ENCODE measurements around the gene ZNF593. TPM values are rescaled to one million over a fixed set of nuclear protein-coding genes. Genes with fewer than 3 reads are reported as not detected.

ZNF593 gene
- total and polyA plus RNA-seq, 8 donors = 10.6 to 138 (median 74.1) TPM; not detected in 1

GRCh38 chr1:26191739-26192138, 22.0 kb downstream of the ZNF593 start:
- DNase-seq = no peak
- Histone ChIP-seq H3K27me3 (no peaks in the 10 kb centered on the region), H3K4me1 (no peaks in the 10 kb centered on the region), H3K9me3 (no peaks in the 10 kb centered on the region), H3K36me3 (peaks cover 0 to 29% (median 25%) of the 10 kb centered on the region in 4 donors), H3K27ac (no peak overlapping the region), H3K4me3 (no peak overlapping the region)
- WGBS, 5 donors = 33 to 59% (median 53%) methylated on average over 3 of the region's 3 CpGs
- TF ChIP-seq CTCF (IDR thresholded peaks at IDR 0.05) = no peak
- no peak for TF ChIP-seq EP300 (IDR thresholded peaks at IDR 0.05)
- no peak for TF ChIP-seq POLR2A (IDR thresholded peaks at IDR 0.05)
- no peak for TF ChIP-seq POLR2AphosphoS5 (IDR thresholded peaks at IDR 0.05)
- intact Hi-C loops (cut with DNase I; ENCODE audit: low total_unique reads) = no loop called here

- no peak for DNase-seq
- H3K27me3 ChIP-seq = peaks cover 0 to 5% (median 2%) of the 10 kb centered on the region in 3 donors
- no peak overlapping the region for H3K27ac ChIP-seq
- no peaks in the 10 kb centered on the region for H3K9me3 ChIP-seq
- H3K4me3 ChIP-seq = no peak overlapping the region
- no peaks in the 10 kb centered on the region for H3K36me3 ChIP-seq
- 52 to 87% (median 65%) methylated on average over 3 of the region's 3 CpGs for WGBS, 5 donors
- intact Hi-C loops (cut with DNase I; ENCODE audit: low total_unique reads) = no loop called here
- peaks cover 0 to under 1% (median 0%) of the 10 kb centered on the region in 4 donors for H3K4me1 ChIP-seq
- no peak for TF ChIP-seq EP300 (IDR thresholded peaks at IDR 0.05)
Observed at GRCh38 chr1:26195805-26196204, 26.1 kb downstream of the ZNF593 start.

GRCh38 chr1:26197301-26197700, 27.6 kb downstream of the ZNF593 start:
- Histone ChIP-seq H3K4me1 (peaks cover 0 to 7% (median 3%) of the 10 kb centered on the region in 4 donors), H3K27me3 (peaks cover 0 to 9% (median 5%) of the 10 kb centered on the region in 3 donors), H3K27ac (no peak overlapping the region), H3K4me3 (no peak overlapping the region), H3K36me3 (no peaks in the 10 kb centered on the region), H3K9me3 (no peaks in the 10 kb centered on the region)
- intact Hi-C loops (cut with DNase I; ENCODE audit: low total_unique reads) = no loop called here
- TF ChIP-seq POLR2AphosphoS5 (IDR thresholded peaks at IDR 0.05) (no peak), CTCF (IDR thresholded peaks at IDR 0.05) (no peak), POLR2A (IDR thresholded peaks at IDR 0.05) (no peak), EP300 (IDR thresholded peaks at IDR 0.05) (no peak)
- no peak for DNase-seq
- 80 to 92% (median 89%) methylated on average over 3 of the region's 3 CpGs for WGBS, 5 donors

- TF ChIP-seq POLR2A (IDR thresholded peaks at IDR 0.05) = no peak
- no peak for TF ChIP-seq CTCF (IDR thresholded peaks at IDR 0.05)
- TF ChIP-seq EP300 (IDR thresholded peaks at IDR 0.05) = no peak
- no peak for TF ChIP-seq POLR2AphosphoS5 (IDR thresholded peaks at IDR 0.05)
- Histone ChIP-seq H3K27me3 (peaks cover 0 to 14% (median 5%) of the 10 kb centered on the region in 3 donors), H3K9me3 (no peaks in the 10 kb centered on the region), H3K36me3 (no peaks in the 10 kb centered on the region), H3K4me3 (no peak overlapping the region), H3K4me1 (peaks cover 0 to 7% (median 3%) of the 10 kb centered on the region in 4 donors), H3K27ac (no peak overlapping the region)
- no peak for DNase-seq
- intact Hi-C loops (cut with DNase I; ENCODE audit: low total_unique reads) = no loop called here
- WGBS, 5 donors = 76 to 92% (median 89%) methylated on average over 3 to 11 of the region's 11 CpGs
Observed at GRCh38 chr1:26197813-26198212, 28.1 kb downstream of the ZNF593 start.

- intact Hi-C loops (cut with DNase I; ENCODE audit: low total_unique reads) = no loop called here
- Histone ChIP-seq H3K36me3 (no peaks in the 10 kb centered on the region), H3K27ac (no peak overlapping the region), H3K4me3 (no peak overlapping the region), H3K27me3 (peaks cover 0 to 15% (median 7%) of the 10 kb centered on the region in 3 donors), H3K9me3 (no peaks in the 10 kb centered on the region), H3K4me1 (peaks cover 0 to 7% (median 3%) of the 10 kb centered on the region in 4 donors)
- 82 to 97% (median 90%) methylated on average over 5 of the region's 5 CpGs for WGBS, 5 donors
- TF ChIP-seq POLR2AphosphoS5 (IDR thresholded peaks at IDR 0.05) (no peak), POLR2A (IDR thresholded peaks at IDR 0.05) (no peak)
- DNase-seq = no peak
Observed at GRCh38 chr1:26200413-26200812, 30.7 kb downstream of the ZNF593 start.

All from stomach (tissue), 9 donors.